IPS DF 19.7 (cell line): Measurements from ENCODE around the gene KNOP1.

Experiments
- DNase-seq: peaks from one replicate; pipeline ENCODE4 v3.0.0-alpha.2; 2013; ENCODE audit warnings: low read depth, low spot score

Gene KNOP1

DNA sequence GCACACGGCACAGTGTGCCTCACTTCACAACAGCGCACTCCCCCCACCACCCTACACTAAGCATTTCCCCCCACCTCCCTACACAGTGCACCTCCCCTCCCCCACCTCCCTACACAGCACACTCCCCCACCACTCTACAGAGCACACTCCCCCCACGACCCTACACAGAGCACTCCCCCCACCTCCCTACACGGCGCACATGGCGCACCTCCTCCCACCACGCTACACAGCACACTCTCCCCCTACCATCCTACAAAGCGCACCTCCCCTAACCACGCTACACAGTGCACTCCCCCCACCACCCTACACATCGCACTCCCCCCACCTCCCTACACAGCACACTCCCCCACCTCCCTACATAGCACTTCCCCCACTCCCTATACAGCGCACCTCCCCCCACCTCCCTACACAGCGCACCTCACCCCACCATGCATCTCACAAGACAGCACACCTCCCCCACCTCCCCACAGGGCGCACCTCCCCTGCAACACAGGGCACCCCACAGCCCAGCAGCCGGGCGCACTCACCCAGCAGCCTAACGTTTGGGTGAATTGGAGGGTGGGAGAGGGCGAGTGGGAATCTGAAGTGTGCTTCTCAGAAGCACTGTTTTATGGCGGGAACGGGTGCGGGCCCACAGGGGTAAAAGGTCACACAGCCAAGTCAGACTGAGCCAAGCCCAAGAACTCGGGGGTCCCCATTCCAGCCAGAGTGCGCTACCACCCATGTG, 10.3 kb downstream of the KNOP1 start:
- no peak for DNase-seq

DNA sequence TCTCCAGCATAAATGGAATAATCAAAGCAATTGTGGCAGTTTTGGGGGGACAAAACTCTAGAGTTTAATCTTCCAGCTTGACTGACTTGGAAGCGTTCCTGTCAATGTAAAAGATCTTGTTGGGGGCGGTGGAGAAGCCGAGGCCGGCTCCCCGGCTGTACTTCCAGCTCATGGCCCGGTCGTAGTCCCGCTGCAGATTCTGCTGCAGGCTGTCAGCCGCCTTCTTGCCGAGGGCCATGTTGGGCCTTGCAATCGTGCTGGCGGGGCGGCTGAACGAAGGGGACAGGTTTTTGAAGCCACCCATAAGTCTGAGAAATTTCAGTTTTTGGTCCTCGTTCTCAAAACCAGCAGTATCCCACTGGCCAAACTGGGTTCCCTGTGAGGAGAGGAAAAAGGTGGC, 11.2 kb downstream of the KNOP1 start:
- no peak for DNase-seq

DNA sequence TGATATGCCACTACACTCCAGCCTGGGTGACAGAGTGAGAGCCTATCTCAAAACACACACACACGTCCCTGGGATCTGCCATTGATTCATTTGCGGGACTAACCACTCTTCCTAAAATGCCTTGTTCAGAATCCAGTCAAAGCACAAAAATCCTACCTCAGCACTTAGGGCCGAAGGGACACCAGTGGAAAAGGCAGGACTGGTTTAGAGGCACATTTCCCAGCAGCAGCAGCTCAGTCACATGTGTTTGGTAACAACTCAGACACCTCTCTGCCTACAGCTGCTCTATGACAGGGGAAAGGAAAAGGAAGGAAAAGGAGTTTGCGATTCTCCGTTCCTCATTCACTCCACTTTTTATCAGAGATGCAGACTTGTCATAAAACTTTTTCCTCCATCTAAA, 12.2 kb downstream of the KNOP1 start:
- no peak for DNase-seq

DNA sequence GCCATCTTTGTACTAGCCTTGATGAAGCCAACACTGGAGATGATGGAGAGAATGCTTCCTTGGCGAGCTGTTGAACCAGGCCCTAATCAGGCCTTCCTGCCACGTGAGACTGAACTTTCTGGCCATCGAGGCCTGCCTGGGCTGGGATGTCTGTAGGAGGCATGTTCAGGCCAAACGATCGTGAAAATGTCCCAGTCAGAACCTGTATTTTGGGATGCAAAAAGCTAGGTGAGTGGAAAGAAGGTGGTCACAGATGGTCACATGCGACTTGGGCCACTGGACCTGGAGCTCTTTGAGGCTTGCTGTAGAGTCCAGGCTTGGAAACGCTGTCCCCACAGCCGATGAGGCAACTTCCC, 12.9 kb downstream of the KNOP1 start:
- no peak for DNase-seq

DNA sequence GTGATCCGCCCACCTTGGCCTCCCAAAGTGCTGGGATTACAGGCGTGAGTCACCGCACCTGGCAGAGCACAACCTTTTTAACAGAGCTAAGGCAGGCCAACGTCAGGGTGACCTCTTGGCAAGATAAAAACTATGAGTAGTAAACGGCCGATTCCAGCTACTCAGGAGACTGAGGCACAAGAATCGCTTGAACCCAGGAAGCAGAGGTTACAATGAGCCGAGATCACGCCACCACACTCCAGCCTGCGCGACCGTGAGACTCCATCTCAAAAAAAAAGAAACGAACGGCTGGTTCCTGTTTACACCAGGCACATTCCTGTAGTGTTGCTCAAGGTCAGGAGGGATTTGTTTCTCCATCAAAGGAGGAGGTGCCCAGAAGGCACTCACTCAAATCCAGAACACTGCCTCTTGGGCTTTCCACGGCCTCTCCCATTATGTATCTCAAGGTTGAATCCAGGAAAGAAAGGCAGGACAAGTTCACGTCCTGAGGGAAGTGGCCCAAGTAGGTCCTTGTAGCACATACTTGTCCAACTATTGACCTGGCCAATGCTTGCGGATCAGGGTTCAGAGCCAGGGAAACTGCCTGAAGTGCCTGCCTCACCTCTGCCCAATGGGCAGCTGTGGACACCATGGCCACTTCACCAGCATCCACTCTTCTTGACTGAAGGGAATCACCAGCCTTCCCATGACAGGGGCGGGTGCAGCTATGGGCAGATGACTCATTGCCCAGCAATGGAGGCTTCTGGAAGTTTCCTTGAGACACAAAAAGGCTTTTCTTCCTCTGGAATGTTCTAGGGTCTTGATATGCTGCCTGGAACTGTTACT, 13.5 kb downstream of the KNOP1 start:
- no peak for DNase-seq

DNA sequence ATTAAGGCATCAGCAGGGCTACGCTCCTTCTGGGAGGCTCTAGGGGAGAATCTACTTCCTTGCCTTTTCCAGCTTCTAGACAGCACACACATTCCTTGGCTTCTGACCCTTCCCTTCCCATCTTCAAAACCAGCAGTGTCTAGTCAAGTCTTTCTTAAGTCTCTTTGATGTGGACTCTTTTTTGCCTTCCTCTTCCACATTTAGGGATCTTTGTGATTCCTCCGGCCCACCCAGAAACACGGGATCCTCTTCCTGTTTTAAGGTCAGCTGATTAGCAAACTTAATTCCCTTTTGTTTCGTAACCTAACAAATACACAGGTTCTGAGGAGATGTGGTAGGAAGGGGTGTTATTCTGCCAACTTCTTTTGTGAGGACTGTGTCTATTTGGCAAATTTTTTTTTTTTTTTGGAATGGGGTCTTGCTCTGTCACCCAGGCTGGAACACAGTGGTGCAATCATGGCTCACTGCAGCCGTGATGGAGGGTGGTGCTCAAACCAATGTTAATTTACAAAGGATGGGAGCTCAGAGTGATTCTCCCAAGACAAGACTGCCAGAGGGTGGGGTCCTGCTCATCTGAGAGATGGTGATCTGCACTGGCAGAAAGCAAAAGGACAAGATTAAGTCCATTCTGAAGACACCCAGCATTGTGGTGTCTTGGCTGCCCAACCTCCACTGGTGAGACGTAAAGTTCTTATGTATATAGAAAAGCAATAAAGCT, 14.7 kb downstream of the KNOP1 start:
- DNase-seq, result no peak

DNA sequence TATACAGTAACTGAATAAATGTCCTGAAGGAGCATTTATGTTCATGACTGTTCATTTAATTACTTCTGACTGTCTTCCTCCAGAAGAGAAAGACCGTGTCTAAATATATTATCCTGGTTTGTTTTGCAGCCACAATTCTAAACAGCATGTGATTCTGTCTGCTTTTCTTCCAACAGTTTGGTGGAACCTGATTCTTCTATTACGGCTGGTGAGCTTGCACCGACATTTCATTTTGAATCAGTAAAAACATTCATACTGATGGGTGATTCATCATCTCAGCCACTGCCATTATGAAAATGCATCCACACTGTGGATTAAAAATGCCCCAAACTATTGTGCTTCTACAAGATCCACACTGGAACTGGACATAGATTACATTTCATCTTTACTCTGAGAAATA, 16.9 kb downstream of the KNOP1 start:
- no peak for DNase-seq

DNA sequence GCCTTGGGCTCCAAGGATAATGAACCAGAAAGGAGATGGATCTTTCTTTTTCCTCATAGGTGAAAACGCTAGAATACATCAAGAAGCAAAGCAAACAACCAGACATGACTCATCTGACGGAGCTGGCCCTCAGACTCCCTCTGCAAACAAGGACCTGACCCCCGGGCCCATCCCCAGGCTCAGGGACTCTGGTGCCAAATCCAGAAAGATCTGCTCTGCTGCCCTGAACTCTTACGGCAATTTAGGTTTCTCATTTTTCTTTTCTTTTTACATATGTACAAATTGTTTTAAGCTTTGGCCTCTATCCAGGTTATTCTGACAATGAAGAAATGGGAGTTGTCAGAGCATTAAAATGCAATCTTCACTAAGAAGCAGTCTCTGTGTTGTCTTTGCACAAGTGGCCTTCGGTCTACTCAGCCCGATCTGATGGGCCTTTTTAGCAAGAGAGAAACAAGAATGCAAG, 17.7 kb downstream of the KNOP1 start:
- no peak for DNase-seq

DNA sequence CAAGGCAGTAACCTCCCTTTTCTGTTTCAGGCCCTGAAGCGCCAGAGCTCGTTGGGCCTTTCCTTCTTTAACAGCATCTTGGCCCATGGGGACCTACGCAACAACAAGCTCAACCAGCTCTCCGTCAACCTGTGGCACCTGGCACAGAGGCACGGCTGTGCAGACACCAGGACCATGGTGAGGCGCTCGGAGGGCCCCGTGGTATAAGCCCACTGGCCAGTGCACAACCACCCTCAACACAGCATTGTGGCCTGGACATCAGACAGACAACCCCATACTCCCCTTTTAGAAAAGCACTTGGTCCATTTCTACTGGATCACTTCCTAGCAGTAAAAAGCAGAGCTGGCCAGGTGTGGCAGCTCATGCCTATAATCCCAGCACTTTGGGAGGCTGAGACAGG, 18.6 kb downstream of the KNOP1 start:
- no peak for DNase-seq

DNA sequence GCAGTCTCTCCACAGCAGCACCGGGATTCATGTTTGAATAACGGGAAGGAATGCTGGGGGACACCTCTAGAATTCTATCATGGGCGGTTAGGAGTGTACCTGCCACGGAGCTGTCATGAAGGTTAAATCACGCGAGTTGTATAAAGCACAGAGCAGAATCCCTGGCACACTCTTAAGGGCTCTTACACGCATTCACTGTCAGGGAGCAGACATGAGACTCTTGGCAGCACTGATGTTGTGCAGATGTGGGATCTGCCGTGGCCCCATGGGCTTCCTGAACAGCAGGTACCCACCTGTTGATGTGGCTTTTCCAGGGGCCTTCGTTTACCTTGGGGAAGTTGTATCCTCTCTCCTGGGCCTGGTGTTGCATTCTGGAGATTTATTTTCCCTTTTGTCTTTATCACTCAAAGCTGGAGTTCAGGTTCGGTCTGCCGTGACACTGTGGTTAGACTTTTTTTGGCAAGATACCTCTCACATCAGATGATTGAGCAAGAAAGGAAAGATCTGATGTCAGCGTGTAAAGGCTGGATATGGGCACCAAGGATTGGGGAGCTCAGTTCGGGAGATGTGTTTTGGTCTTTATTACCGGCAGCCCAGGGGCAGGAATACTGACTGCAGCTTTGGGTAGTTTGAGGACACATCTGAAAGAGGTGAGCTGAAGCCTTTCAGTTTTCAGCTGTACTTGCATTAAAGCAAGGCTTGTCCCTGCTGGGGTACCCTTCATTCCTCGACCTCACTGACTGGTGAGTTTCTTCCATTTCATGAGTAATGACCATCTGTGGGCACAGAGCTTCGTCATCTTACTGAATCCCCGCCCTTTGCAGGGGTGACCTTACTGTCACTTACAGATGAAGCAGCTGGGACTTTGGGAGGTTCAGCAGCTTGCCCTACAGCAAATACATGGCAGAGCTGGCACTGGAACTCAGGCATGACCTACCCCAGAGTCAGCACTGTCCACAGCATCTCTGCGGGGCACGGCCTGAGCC, 19.3 kb downstream of the KNOP1 start:
- no peak for DNase-seq

DNA sequence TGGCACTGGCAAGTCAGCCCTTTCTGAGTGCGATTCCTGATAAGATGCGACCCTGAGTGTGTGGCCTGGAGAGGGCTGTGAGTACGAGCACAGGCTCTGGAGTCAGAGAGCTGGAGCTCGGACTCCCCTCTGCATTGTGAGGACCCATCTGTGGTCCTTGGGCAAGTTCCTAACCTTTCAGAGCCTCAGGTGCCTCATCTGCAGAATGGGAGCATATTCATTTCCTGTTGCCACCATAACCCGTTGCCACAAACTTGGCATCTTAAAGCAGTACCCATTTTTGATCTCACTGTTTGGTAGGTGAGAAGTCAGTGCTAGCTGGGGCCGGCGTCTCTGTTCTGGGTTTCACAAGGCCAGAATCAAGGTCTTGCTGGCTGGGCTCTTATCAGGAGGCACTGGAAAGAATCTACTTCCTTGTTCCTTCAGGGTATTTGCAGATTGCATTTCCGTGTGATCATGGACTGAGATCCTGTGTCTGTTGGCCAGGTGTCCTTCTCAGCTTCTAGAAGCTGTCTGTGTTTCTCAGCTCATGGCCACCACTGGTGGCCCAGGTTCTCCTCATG, 20.2 kb downstream of the KNOP1 start:
- DNase-seq, result no peak

DNA sequence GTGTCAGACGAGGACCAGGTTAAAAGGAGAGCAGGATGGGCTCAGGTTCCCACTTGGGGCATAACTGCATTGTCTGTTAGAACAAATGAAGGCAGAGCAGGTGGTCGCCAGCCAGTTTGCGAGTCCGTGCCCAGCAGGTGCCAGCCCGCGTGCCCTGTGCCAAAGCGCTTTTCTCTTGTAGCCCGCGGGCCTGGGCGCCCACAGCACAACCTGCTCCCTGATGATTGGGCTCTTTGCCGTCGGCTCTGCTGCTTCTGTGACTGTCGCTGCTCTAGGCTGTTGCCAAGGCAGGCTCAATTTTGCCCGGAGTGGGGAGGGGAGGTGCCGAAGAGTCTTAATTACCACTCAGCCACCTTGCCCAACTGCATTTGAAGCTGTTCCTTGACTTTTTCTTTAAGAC, 21.1 kb downstream of the KNOP1 start:
- no peak for DNase-seq

DNA sequence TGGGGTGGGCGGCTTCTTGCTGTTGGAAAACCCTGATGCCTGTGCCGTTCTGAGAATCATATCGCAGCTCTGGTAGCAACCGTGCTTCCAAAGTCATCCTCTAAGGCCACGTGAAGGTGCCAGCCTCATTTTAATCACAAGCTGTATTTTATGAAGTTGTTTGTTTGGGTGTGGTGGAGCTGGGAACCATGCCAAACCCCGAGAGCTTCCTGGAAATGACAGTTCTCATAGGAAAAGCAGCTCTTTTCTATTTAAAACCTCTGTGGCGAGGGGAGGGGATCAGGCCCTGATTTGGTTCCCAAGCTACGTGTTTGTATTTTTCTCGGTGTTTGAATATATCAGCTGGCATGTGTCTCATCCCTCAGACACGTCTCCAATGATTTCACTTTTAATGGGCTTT, 21.7 kb downstream of the KNOP1 start:
- DNase-seq, result no peak

DNA sequence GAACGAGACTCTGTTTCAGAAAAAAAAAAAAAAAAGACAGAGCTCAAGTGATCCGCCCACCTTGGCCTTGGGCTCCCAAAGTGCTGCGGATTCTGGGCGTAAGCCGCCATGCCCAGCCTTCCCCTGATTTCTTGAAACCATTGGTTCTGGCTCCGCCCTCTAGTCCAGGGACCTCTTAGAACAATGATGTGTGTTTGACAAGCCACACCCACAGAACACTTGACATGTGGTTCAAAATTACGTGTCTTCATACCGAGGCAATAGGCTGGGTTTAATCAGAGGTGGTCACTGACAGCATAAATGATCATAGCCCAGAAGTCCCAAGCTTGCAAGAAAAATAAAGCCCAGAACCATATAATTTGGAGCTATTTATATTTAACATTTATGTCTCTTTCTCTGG, 23.0 kb downstream of the KNOP1 start:
- no peak for DNase-seq

DNA sequence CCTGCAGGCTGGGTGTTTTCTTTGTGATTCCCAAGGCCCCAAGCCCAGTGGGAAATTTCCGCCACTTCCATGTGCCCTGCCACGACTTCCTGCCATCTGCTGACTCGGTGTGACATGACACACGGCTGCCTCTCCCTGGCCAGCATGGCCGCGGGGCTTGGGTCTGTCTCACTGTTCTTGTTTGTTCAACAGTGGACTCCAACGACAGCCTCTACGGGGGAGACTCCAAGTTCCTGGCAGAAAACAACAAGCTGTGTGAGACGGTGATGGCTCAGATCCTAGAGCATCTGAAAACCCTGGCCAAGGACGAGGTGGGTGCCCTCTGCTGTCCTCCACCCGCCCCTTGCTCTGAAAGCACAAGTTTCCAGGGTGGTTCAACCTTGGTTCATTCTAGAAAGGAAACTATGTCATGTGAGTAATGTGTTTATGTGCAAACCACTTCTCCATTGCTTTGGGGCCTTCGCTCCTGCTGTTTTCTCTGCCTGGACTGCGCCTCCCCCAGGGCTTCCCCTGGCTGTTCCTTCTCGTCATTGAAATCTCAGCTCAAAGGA, 26.8 kb downstream of the KNOP1 start:
- DNase-seq, result no peak

DNA sequence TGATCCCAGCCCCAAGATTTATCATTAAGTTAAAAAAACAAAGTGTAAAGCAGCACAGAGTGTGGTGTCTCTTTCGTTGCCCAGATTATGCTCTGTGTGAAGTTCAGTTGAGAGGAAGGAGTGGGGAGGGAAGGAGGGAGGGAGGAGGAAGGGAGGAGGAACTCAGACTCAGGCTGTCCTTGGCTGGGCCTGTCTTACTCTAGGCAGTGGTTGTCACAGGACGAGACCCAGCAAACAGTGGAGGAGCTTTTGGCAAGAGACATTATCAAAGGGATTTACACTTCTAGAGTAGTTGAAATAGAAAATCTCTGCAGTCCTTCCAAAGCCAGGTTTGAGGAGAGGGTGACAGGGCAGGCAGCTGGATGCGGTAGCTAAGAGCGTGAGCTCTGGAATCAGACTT, 27.8 kb downstream of the KNOP1 start:
- no peak for DNase-seq

DNA sequence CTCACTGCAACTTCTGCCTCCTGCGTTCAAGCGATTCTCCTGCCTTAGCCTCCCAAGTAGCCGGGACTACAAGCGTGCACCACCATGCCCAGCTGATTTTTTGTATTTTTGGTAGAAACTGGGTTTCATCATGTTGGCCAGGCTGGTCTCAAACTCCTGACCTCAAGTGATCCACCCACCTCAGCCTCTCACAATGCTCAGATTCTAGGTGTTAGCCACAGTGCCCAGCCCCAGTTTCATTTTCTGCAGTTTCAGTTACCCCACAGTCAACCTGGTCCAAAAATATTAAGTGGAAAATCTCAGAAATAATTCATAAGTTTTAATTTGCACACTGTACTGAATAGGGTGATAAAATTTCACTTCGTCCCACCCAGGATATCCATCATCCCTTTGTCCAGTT, 28.7 kb downstream of the KNOP1 start:
- no peak for DNase-seq

DNA sequence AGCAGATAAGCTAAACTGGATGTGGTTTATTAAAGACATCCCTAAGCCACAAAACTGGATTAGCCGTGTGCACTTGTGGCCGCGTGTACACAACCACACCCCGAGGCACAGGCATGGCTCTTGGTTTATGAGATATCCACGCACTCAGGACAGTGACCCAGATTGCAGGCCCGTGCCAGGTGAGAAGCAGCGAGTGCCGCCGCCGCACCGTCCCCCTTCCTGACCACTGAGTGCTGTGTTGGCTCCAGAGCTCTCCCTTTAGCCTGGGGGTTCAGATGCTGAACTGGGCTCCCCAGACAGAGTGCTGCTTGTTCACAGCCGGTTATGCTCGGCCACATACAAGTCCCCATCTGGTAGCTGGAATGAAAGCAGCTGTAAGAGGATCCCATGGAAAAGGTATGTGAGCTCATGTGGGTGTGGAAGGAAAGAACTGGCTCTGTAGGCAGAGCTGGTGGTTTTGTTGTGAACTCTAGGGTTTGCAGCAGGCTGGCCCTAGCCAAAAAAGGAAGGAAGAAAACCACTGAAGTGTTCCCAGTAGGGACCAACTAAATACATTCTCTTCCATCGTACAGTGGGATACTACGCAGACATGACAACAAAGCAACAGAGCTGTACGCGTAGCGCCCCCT, 29.5 kb downstream of the KNOP1 start:
- no peak for DNase-seq

DNA sequence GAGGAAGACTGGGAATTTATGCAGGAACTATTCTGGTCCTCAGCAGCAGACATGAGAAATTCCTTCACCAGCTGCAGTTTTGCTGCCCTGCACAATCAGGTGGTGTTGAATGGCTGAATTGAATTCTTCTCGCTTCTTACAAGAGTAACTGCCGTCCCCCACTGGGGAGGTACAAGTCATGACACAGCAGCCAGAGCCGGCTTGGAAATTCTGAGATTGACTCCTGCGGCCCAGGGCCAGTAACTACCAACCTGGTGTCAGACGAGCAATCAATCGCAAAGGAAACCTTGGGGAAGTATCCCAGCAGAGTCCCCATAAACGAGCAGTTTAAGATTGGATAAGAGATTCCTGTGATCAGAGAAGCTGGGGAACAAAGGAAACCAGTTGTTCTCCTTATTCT, 30.7 kb downstream of the KNOP1 start:
- no peak for DNase-seq

DNA sequence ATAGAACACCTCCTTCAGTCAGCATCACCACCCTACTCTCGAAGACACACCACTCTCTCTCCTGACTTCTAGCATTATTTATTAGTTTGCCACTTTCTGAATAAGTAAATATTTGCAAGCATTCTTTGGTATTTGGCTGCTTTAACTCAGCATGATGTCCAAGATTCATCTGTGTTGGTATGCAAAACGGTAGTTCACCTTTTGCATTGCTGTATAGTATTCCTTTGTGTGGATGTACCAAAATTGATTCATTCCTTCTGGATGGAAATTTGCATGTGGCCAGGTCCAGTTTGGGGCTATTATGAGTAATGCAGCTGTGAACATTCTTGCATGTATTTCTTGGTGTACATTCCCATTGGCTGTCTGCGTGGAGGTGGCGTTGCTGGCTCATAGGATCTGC, 32.9 kb downstream of the KNOP1 start:
- no peak for DNase-seq
